AG04450 (cell line): Measurements from ENCODE around the gene COPS3. TPM values are rescaled to one million over a fixed set of nuclear protein-coding genes. Genes with fewer than 3 reads are reported as not detected.

Source experiments
- CTCF ChIA-PET: fragments of 300-600, 350-600 bp; formaldehyde crosslinking; extraction: SDS; loops from one replicate; lab custom pipeline; 2022; ENCODE audit warnings: antibody characterized with exemption, inconsistent platforms; lab: Charles Lee
- POLR2A ChIA-PET: fragments of 350-600 bp; formaldehyde crosslinking; extraction: SDS; loops from one replicate; lab custom pipeline; 2021; ENCODE audit warnings: antibody characterized with exemption, inconsistent platforms; lab: Yijun Ruan, JAX
- DNase-seq: peaks from one replicate; pipeline ENCODE4 v3.0.0-alpha.2; 2011; ENCODE audit warnings: low read depth, low spot score
- H3K27ac ChIP-seq: one replicate; pipeline ENCODE4 v1.5.1; 2012; ENCODE audit warnings: low read depth, low read length, control low read depth
- H3K27me3 ChIP-seq: one replicate; pipeline ENCODE4 v1.6.0; 2012; ENCODE audit warnings: low read length; ENCODE audit not compliant: control insufficient read depth, insufficient read depth
- H3K4me3 ChIP-seq: 2 replicates; pipeline ENCODE4 v1.5.1; 2011; ENCODE audit warnings: mild to moderate bottlenecking, low read depth, low read length, control low read depth
- H3K9me3 ChIP-seq: 2 replicates; pipeline ENCODE4 v1.5.1; 2012; ENCODE audit warnings: low read length; ENCODE audit not compliant: control insufficient read depth, insufficient read depth
- polyA minus RNA-seq: library from RNA; depleted of rRNA, polyadenylated mRNA; stranded (reverse); fragments of >200 nt; gene quantifications from 2 replicates; pipeline ENCODE4 v1.2.3, GENCODE V29; 2011; rRNA and poly(A)+ RNA removed
- polyA plus RNA-seq: library from polyadenylated mRNA; depleted of rRNA; stranded (reverse); fragments of >200 nt; gene quantifications from 2 replicates; pipeline ENCODE4 v1.2.3, GENCODE V29; 2011; rRNA removed
- TF ChIP-seq, protein P1 (sequence below): IDR thresholded peaks from 2 replicates; pipeline ENCODE4 v1.5.1; 2011; ENCODE audit warnings: low read depth, low read length, control low read depth, inconsistent platforms

Gene COPS3
- polyA plus RNA-seq (79.3 and 91.2 TPM in 2 replicates), polyA minus RNA-seq (46.7 and 54.6 TPM in 2 replicates)

DNA sequence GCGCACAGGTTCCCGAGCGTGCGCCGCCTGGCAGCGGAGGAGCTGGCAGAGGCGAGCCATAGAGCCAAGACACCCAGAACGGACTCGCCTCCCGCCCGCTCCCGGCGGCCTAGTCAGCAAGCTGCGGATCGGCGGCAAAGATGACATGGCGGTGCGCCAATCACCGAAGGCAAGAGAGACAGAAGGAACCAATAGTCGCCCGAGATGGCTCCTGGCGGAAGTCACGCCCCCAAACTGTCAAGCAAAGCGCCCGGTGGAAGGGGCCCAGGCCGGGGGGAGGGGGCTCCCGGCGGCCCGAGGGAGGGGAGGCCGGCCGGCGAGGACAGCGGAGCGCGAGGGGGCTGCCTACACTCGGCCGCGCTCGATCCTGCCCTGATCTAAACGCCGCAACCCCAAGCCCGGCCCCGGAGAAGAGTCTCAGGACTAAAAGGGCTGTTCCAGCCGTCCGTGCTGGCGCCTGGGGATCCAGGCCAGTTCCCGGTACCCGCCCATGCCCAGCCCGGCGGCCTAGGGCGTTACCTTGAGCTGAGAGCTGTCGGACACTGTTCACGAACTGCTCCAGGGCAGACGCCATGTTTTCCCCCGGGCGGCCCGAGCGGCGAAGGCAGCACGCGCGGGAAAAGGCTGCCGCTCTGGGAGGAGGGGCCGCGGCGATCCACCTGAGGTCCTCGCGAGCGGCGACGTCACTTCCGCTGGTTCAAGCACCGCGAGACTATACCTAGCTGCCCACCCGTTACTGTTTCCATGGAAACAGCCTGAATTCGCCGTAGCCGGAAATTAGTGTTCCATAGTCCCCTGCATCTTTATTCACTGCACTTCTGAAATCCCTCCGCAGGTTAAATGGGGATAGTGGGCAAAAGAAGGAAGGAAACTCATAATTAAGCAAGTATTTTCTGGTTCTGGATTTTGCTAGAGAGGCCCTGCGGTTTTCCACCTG, at the start of gene COPS3:
COPS3 (minus strand) TSS at position 634 of the 937 bp plus-strand sequence; CDS start at position 574, 60 bp downstream.
- CTCF ChIA-PET, result interaction anchor here (1.2 to 1.7 kb wide), 2 partner anchors 11 to 13 kb away, joined by 6 to 8 read pairs; no protein-coding TSS in a partner anchor
- peak; percentile 95 for DNase-seq
- TF ChIP-seq, protein P1, sequence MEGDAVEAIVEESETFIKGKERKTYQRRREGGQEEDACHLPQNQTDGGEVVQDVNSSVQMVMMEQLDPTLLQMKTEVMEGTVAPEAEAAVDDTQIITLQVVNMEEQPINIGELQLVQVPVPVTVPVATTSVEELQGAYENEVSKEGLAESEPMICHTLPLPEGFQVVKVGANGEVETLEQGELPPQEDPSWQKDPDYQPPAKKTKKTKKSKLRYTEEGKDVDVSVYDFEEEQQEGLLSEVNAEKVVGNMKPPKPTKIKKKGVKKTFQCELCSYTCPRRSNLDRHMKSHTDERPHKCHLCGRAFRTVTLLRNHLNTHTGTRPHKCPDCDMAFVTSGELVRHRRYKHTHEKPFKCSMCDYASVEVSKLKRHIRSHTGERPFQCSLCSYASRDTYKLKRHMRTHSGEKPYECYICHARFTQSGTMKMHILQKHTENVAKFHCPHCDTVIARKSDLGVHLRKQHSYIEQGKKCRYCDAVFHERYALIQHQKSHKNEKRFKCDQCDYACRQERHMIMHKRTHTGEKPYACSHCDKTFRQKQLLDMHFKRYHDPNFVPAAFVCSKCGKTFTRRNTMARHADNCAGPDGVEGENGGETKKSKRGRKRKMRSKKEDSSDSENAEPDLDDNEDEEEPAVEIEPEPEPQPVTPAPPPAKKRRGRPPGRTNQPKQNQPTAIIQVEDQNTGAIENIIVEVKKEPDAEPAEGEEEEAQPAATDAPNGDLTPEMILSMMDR, result no peak
- Histone ChIP-seq H3K27me3 (no peaks in the 10 kb centered on the region), H3K9me3 (no peaks in the 10 kb centered on the region; the same call in 1 of the 2 replicates), H3K4me3 (peak within 1 kb of the TSS; percentile 94), H3K27ac (peak within 1 kb of the TSS; percentile 91)
- POLR2A ChIA-PET, result interaction anchor here (0.5 to 1.2 kb wide), 3 partner anchors 22 to 91 kb away, joined by 3 to 4 read pairs (median 3); no protein-coding TSS in a partner anchor

DNA sequence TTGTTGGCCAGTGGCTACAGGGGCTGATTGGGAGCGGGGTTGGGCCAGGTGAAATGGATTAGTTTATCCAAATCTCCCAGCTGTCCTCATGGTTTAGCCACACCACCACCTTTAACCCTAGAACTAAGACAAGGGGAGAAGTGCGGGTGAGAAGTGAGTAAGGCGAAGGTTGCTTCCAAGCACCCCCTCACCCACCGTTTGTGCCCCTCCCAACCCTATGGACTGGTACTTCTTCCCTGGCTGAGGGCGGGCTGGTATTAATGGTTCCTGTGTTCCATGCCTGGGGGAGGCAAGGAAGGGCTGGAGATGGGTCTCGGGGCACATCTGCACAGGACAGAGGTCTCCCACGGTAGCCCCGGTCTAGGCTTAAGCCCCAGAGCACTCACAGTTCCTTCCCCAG, 47.2 kb upstream of the COPS3 start:
- peaks cover 12% of the 10 kb centered on the region for H3K27me3 ChIP-seq
- CTCF ChIA-PET, result no interaction called here
- TF ChIP-seq, protein P1, result no peak
- no peak overlapping the region for H3K4me3 ChIP-seq
- no peak overlapping the region for H3K27ac ChIP-seq
- no peaks in the 10 kb centered on the region for H3K9me3 ChIP-seq
- POLR2A ChIA-PET, result no interaction called here
- DNase-seq, result no peak

- TF ChIP-seq, protein P1, result no peak
- POLR2A ChIA-PET, result no interaction called here
- CTCF ChIA-PET, result no interaction called here
- DNase-seq, result no peak
- Histone ChIP-seq H3K27me3 (peaks cover 7% of the 10 kb centered on the region), H3K27ac (no peak overlapping the region), H3K4me3 (no peak overlapping the region), H3K9me3 (no peaks in the 10 kb centered on the region)
These were observed 45.3 kb upstream of the COPS3 start for GRCh38 chr17:17326275-17326875.

DNA sequence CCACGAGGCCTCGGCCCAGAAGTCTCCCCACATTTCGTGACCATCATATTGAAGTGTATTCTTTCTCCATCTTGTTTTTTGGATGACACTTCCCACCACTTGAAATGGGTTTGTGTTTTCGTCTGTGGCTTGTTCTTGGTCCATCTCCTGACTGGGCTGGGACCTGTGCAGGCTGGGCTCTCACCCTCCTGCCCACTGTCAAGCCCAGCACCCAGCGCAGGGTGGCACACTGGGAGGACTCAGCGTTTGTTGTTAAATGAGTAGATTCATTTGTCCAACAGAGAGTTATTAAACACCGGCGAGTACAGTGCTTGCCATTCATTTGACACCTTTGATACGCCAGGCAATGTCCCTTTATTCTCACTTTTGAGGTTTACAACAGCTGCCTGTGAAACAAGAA, 44.8 kb upstream of the COPS3 start:
- TF ChIP-seq, protein P1, result no peak
- POLR2A ChIA-PET, result no interaction called here
- no peak for DNase-seq
- Histone ChIP-seq H3K9me3 (no peaks in the 10 kb centered on the region), H3K27me3 (peaks cover 7% of the 10 kb centered on the region), H3K27ac (no peak overlapping the region), H3K4me3 (no peak overlapping the region)
- CTCF ChIA-PET, result no interaction called here

DNA sequence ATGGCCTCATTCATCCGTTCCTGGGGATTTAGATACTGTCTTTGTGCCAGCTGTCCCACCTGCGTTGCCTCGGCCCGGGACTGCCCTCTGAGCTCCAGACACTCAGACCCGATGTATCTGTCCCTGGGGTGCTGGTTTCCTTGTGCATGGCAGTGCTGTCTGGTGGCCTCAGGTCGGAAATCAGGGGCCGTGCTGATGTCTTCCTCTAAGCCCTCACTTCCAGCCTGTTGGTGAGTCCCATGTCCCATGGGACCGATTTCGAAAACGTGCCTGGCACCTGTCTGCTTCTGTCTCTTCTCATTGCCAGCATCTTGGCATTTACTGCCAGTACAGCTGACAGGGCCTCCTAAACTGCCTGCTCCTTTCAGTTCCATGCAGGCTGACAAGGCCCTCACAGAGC, 44.2 kb upstream of the COPS3 start:
- TF ChIP-seq, protein P1, result no peak
- Histone ChIP-seq H3K27me3 (peaks cover 11% of the 10 kb centered on the region), H3K4me3 (no peak overlapping the region), H3K9me3 (no peaks in the 10 kb centered on the region), H3K27ac (no peak overlapping the region)
- ChIA-PET CTCF (no interaction called here), POLR2A (no interaction called here)
- no peak for DNase-seq
